ENCODE measurements around the gene PEX16.

PEX16 gene

GRCh38 chr11:45922425-45923082 lies 4.9 kb upstream of the PEX16 start, which contains the start of gene LARGE2:
Gene LARGE2 (plus strand): TSS chr11:45922656. CDS start chr11:45922883, 227 bp downstream.
- TF ChIP-seq, protein P1, sequence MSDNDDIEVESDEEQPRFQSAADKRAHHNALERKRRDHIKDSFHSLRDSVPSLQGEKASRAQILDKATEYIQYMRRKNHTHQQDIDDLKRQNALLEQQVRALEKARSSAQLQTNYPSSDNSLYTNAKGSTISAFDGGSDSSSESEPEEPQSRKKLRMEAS (IDR thresholded peaks at IDR 0.05; ENCODE audit: low read depth, low read length): no peak
- TF ChIP-seq, protein P2, sequence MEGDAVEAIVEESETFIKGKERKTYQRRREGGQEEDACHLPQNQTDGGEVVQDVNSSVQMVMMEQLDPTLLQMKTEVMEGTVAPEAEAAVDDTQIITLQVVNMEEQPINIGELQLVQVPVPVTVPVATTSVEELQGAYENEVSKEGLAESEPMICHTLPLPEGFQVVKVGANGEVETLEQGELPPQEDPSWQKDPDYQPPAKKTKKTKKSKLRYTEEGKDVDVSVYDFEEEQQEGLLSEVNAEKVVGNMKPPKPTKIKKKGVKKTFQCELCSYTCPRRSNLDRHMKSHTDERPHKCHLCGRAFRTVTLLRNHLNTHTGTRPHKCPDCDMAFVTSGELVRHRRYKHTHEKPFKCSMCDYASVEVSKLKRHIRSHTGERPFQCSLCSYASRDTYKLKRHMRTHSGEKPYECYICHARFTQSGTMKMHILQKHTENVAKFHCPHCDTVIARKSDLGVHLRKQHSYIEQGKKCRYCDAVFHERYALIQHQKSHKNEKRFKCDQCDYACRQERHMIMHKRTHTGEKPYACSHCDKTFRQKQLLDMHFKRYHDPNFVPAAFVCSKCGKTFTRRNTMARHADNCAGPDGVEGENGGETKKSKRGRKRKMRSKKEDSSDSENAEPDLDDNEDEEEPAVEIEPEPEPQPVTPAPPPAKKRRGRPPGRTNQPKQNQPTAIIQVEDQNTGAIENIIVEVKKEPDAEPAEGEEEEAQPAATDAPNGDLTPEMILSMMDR (IDR thresholded peaks at IDR 0.05; ENCODE audit: low read depth, low read length): no peak
- TF ChIP-seq POLR2A (IDR thresholded peaks at IDR 0.05; ENCODE audit: extremely low read depth, insufficient read length) (no peak), MYC (IDR thresholded peaks at IDR 0.05; ENCODE audit: low read depth, low read length) (no peak)
- no peak within 1 kb of the TSS for H3K4me3 ChIP-seq (ENCODE audit: low read depth, low read length)
- DNase-seq (ENCODE audit: low read depth): no peak

DNA sequence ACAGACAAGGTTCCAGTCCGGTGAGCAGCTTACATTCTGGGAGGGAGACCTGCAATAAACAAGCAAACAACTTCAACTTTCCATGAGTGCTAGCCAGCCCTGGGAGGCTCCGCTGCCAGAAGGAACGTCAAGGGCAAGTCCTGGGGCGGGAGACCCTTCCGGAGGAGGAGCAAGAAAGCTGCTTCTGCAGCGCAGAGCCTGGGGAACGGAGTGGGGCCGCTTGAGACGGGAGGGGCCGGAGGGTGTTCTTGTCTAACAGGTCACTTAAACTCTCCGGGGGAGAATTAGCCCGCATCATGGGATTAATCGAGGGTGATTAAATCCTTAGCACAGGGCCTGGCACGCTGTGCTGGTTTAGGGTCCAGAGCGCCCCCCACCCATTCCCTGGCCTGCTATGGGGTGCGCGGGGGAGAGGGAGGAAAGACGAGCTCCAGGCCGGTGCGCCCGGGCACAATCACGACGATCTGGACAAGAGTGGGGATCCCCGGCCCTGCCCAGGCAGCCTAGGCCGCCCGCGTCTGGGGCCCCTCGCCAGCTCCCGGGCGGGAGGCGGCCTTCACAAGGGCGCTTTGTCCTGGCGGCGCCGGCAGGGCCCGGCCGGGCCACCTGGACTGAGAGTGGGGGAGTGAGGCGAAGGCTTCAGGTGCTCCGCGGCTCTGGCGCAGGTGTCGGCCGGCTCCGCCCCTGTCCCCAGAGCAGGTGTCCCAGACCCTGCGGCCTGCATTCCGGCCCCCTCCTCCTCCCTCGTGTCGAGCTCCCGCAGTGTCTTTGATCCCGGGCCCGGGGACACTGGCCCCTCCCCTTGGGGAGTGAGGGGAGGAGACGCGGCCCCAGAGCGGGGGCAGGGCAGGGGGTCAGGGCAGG lies 4.1 kb upstream of the PEX16 start:
- no peak overlapping the region for H3K4me3 ChIP-seq (ENCODE audit: low read depth, low read length)
- TF ChIP-seq, protein P1 (IDR thresholded peaks at IDR 0.05; ENCODE audit: low read depth, low read length): no peak
- TF ChIP-seq POLR2A (IDR thresholded peaks at IDR 0.05; ENCODE audit: extremely low read depth, insufficient read length) (no peak), MYC (IDR thresholded peaks at IDR 0.05; ENCODE audit: low read depth, low read length) (no peak)
- TF ChIP-seq, protein P2 (IDR thresholded peaks at IDR 0.05; ENCODE audit: low read depth, low read length): no peak
- no peak for DNase-seq (ENCODE audit: low read depth)

DNA sequence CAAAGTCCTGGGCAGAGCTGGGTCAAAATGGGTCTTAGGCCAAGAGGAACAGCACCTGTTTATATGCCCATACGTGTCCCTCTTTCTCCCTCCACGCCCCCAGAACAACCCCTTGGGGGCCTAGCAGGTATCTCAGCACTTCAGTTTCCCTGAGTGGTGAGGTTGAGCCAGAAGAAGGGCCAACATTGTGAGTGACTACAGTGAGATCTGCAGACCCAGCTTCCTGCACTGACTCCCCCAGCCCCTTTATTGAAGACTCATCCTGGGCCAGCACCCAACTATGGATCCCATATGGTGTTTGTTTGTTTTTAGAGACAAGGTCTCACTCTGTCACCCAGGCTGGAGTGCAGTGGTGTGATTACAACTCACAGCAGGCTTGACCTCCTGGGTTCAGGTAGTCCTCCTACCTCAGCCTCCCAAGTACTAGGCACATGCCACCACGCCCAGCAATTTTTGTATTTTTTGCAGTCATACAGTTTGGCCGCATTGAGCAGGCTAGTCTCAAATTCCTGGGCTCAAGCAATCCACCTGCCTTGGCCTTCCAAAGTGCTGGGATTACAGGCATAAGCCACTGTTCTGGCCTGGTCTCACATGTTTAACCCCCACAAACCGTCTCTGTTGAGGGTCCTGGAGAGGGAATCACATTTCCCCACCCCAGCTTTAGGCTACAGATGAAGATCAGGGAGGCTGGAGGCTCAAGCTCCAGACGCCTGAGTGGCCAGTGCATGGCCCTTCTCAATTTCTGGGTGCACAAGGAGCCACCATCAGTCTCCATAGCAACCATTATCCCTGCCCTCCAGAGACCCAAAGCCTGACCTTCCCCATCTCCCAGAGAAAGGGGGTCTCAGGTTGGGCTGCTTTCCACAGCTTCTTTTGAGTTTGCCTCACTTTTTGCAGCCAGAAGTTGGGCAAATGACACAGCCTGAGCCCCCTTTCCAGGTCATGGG lies 3.1 kb upstream of the PEX16 start:
- no peak overlapping the region for H3K4me3 ChIP-seq (ENCODE audit: low read depth, low read length)
- DNase-seq (ENCODE audit: low read depth): no peak

DNA sequence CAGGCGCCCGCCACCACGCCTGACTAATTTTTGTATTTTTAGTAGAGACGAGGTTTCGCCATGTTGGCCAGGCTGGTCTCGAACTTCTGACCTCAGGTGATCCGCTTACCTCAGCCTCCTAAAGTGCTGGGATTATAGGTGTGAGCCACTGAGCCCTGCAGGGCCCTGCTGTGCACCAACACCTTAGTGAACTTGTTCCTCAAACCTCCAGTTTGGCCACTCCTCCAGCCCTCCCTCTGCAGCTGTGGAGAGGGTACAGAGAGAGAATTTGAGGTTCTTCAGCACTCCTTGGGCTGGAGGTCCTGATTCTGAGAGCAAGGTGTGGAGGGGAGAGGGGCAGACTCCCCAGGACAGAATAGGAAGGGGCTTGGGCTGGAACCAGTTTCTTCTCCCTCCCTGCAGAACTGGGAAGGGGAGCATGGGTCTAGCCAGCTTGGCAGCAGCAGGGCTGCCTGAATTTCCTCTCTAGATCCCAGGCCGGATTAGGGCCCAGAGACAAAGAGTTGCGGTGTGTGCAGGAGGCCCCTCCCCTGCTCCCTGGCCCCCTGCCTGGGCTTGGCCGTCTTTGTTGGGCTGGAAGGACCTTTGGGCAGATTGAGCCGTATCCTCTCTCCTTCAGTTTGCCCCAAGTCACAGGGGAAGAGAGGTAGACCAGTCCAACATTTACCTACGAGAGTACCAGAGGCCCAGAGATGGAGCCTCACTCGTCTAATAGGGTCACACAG lies 2.3 kb upstream of the PEX16 start:
- DNase-seq (ENCODE audit: low read depth): no peak
- no peak overlapping the region for H3K4me3 ChIP-seq (ENCODE audit: low read depth, low read length)
- TF ChIP-seq MYC (IDR thresholded peaks at IDR 0.05; ENCODE audit: low read depth, low read length) (no peak), POLR2A (IDR thresholded peaks at IDR 0.05; ENCODE audit: extremely low read depth, insufficient read length) (no peak)
- TF ChIP-seq, protein P1 (IDR thresholded peaks at IDR 0.05; ENCODE audit: low read depth, low read length): no peak
- TF ChIP-seq, protein P2 (IDR thresholded peaks at IDR 0.05; ENCODE audit: low read depth, low read length): no peak

More for the DNA sequence above, 3.1 kb upstream of the PEX16 start:
- TF ChIP-seq, protein P2 (IDR thresholded peaks at IDR 0.05; ENCODE audit: low read depth, low read length): no peak
- no peak for TF ChIP-seq POLR2A (IDR thresholded peaks at IDR 0.05; ENCODE audit: extremely low read depth, insufficient read length)
- TF ChIP-seq MYC (IDR thresholded peaks at IDR 0.05; ENCODE audit: low read depth, low read length): no peak
- TF ChIP-seq, protein P1 (IDR thresholded peaks at IDR 0.05; ENCODE audit: low read depth, low read length): no peak
